ENCODE measurements around the gene CSDE1.

Gene CSDE1

GRCh38 chr1:114749835-114750234 is 7.9 kb downstream of the CSDE1 start:
- no peak for DNase-seq (ENCODE audit: low spot score)

- DNase-seq (ENCODE audit: low spot score): no peak
Measured at GRCh38 chr1:114746450-114747121, 11.2 kb downstream of the CSDE1 start.

GRCh38 chr1:114745291-114745690 is 12.5 kb downstream of the CSDE1 start:
- DNase-seq (ENCODE audit: low spot score): no peak

- no peak for DNase-seq (ENCODE audit: low spot score)
Measured at GRCh38 chr1:114741963-114742746, 15.6 kb downstream of the CSDE1 start.

GRCh38 chr1:114740331-114740730 is 17.5 kb downstream of the CSDE1 start:
- DNase-seq (ENCODE audit: low spot score): no peak

- DNase-seq (ENCODE audit: low spot score): no peak
Measured at GRCh38 chr1:114737314-114737849, 20.4 kb downstream of the CSDE1 start.

- DNase-seq (ENCODE audit: low spot score): no peak
Measured at GRCh38 chr1:114735479-114735878, 22.3 kb downstream of the CSDE1 start.

GRCh38 chr1:114729782-114730181 is 28.0 kb downstream of the CSDE1 start:
- no peak for DNase-seq (ENCODE audit: low spot score)

GRCh38 chr1:114728553-114728952 is 29.2 kb downstream of the CSDE1 start:
- no peak for DNase-seq (ENCODE audit: low spot score)

GRCh38 chr1:114725230-114725629 is 32.6 kb downstream of the CSDE1 start:
- DNase-seq (ENCODE audit: low spot score): no peak

GRCh38 chr1:114723915-114724314 is 33.9 kb downstream of the CSDE1 start:
- no peak for DNase-seq (ENCODE audit: low spot score)

- DNase-seq (ENCODE audit: low spot score): no peak
Measured at GRCh38 chr1:114723457-114723856, 34.3 kb downstream of the CSDE1 start.

GRCh38 chr1:114720492-114720891 is 37.3 kb downstream of the CSDE1 start:
- no peak for DNase-seq (ENCODE audit: low spot score)

- DNase-seq (ENCODE audit: low spot score): no peak
Measured at GRCh38 chr1:114719424-114719787, 38.4 kb downstream of the CSDE1 start.

GRCh38 chr1:114718661-114719423 is 38.9 kb downstream of the CSDE1 start:
- no peak for DNase-seq (ENCODE audit: low spot score)

- peak; percentile 94 for DNase-seq (ENCODE audit: low spot score)
Measured at GRCh38 chr1:114716304-114717170, 41.2 kb downstream of the CSDE1 start, which contains the start of gene NRAS. NRAS (minus strand) TSS chr1:114716771; CDS start chr1:114716160, 611 bp downstream.

GRCh38 chr1:114715952-114716303 is 41.9 kb downstream of the CSDE1 start:
- DNase-seq (ENCODE audit: low spot score): no peak

GRCh38 chr1:114712977-114713376 is 44.8 kb downstream of the CSDE1 start:
- DNase-seq (ENCODE audit: low spot score): no peak

- no peak for DNase-seq (ENCODE audit: low spot score)
Measured at GRCh38 chr1:114710360-114710759, 47.4 kb downstream of the CSDE1 start.

GRCh38 chr1:114707604-114708003 is 50.2 kb downstream of the CSDE1 start:
- no peak for DNase-seq (ENCODE audit: low spot score)

GRCh38 chr1:114703242-114703641 is 54.5 kb downstream of the CSDE1 start:
- no peak for DNase-seq (ENCODE audit: low spot score)

- no peak for DNase-seq (ENCODE audit: low spot score)
Measured at GRCh38 chr1:114702737-114703136, 55.0 kb downstream of the CSDE1 start.

Measured in hematopoietic multipotent progenitor cell treated with erythropoietin and hydrocortisone succinate and interleukin-3 and kit ligand, for 17 days (in vitro differentiated cells).